Prostate gland (tissue), 2 donors: Measurements from ENCODE around the gene PCDH9. TPM values are rescaled to one million over a fixed set of nuclear protein-coding genes. Genes with fewer than 3 reads are reported as not detected.

Experiments used
- DNase-seq: peaks from one replicate; pipeline ENCODE4 v3.0.0-alpha.2; 2019; ENCODE audit warnings: low spot score
- H3K27ac ChIP-seq, 2 donors: fragments of 200-600 bp; sonication (generic); 2 replicates each; pipeline ENCODE4 v1.5.1; 2017 to 2019
- H3K27me3 ChIP-seq: fragments of 200-600 bp; sonication (generic); replicated peaks from 2 replicates; pipeline ENCODE4 v1.5.1; 2019; ENCODE audit not compliant: insufficient read depth
- H3K36me3 ChIP-seq, 2 donors: fragments of 200-600 bp; sonication (generic); 1 replicate in 1 of 2; 2 replicates in 1 of 2; pipeline versions ENCODE4 v1.5.1 to v1.8.1; 2017 to 2019
- H3K4me1 ChIP-seq: fragments of 200-600 bp; sonication (generic); replicated peaks from 2 replicates; pipeline ENCODE4 v1.5.1; 2019
- H3K4me3 ChIP-seq, 2 donors: fragments of 200-600 bp; sonication (generic); 2 replicates each; pipeline ENCODE4 v1.5.1; 2017 to 2019
- H3K9me3 ChIP-seq: fragments of 200-600 bp; sonication (generic); 2 replicates; pipeline ENCODE4 v1.5.1; 2017
- CTCF ChIP-seq, 4 experiments: fragments of 200-600 bp in 2 of 4; fragments of 450-650 bp in 2 of 4; sonication (generic) in 2 of 4; IDR thresholded peaks; 1 replicate in 3 of 4; 2 replicates in 1 of 4; pipeline ENCODE4 v1.5.1; 2016 to 2019; ENCODE audit warnings: antibody characterized with exemption in 4 of 4, mild to moderate bottlenecking in 2 of 4, moderate library complexity in 2 of 4
- POLR2A ChIP-seq: fragments of 450-650 bp; IDR thresholded peaks from one replicate; pipeline ENCODE4 v1.6.1; 2016; ENCODE audit warnings: antibody characterized with exemption, mild to moderate bottlenecking
- POLR2AphosphoS5 ChIP-seq: sonication (generic); formaldehyde crosslinking; IDR thresholded peaks from one replicate; pipeline ENCODE4 v1.6.1; 2017; ENCODE audit warnings: antibody characterized with exemption
- WGBS: methylation state at CpG from one replicate; pipeline ENCODE4 v1.1.5; 2018; 5-methylcytosine and 5-hydroxymethylcytosine counted together
- intact Hi-C: fragments of 100-400 bp; cut with DNase I; formaldehyde crosslinking; loops from one replicate; pipeline ENCODE4 v1.14.2; 2022
- total RNA-seq, 2 donors: library from RNA; depleted of rRNA; stranded (reverse); fragments of >200 nt; gene quantifications; one replicate each; pipeline ENCODE4 v1.1.0, GENCODE V29; 2016

PCDH9 gene
- total RNA-seq, 2 donors from 2014 or later: 1.8 to 5.5 TPM

GRCh38 chr13:67226696-67227095 is 3.4 kb downstream of the PCDH9 start:
- Histone ChIP-seq H3K9me3 (no peaks in the 10 kb centered on the region), H3K27me3 (no peaks in the 10 kb centered on the region), H3K36me3 (no peaks in the 10 kb centered on the region), H3K27ac (no peak overlapping the region), H3K4me3 (no peak overlapping the region), H3K4me1 (no peaks in the 10 kb centered on the region)
- no peak for DNase-seq
- intact Hi-C loops: loop anchor here (10.0 kb wide), 2 partner anchors 1302 to 1572 kb away; no protein-coding TSS in a partner anchor
- TF ChIP-seq POLR2A (no peak), POLR2AphosphoS5 (no peak), CTCF (IDR thresholded peaks at IDR 0.05) (no peak)
- WGBS: 78% methylated on average over 6 of the region's 6 CpGs

- Histone ChIP-seq H3K4me3 (no peak overlapping the region), H3K27ac (no peak overlapping the region), H3K9me3 (no peaks in the 10 kb centered on the region), H3K27me3 (no peaks in the 10 kb centered on the region), H3K4me1 (no peaks in the 10 kb centered on the region), H3K36me3 (no peaks in the 10 kb centered on the region)
- DNase-seq: no peak
- 72% methylated on average over 20 of the region's 20 CpGs for WGBS
- TF ChIP-seq CTCF (IDR thresholded peaks at IDR 0.05) (no peak), POLR2A (no peak), POLR2AphosphoS5 (no peak)
- intact Hi-C loops: loop anchor here (10.0 kb wide), 2 partner anchors 1301 to 1571 kb away; no protein-coding TSS in a partner anchor
Observed at GRCh38 chr13:67225252-67226159, 4.6 kb downstream of the PCDH9 start.

GRCh38 chr13:67224148-67224846 is 5.8 kb downstream of the PCDH9 start:
- Histone ChIP-seq H3K27me3 (no peaks in the 10 kb centered on the region), H3K4me3 (no peak overlapping the region), H3K9me3 (no peaks in the 10 kb centered on the region), H3K27ac (no peak overlapping the region), H3K4me1 (no peaks in the 10 kb centered on the region), H3K36me3 (no peaks in the 10 kb centered on the region)
- peak; percentile 73 for DNase-seq
- TF ChIP-seq POLR2A (no peak), CTCF (IDR thresholded peaks at IDR 0.05) (peak; percentile 32 to 82 (median 72)), POLR2AphosphoS5 (peak; percentile 80)
- 10% methylated on average over 9 of the region's 9 CpGs for WGBS
- intact Hi-C loops: loop anchor here (10.0 kb wide), 2 partner anchors 1299 to 1569 kb away; no protein-coding TSS in a partner anchor

- no peaks in the 10 kb centered on the region for H3K9me3 ChIP-seq
- no peaks in the 10 kb centered on the region for H3K36me3 ChIP-seq
- TF ChIP-seq POLR2AphosphoS5 (no peak), CTCF (IDR thresholded peaks at IDR 0.05) (no peak), POLR2A (no peak)
- WGBS: 22% methylated on average over 1 of the region's 1 CpG
- intact Hi-C loops: loop anchor here (10.0 kb wide), 2 partner anchors 1299 to 1569 kb away; no protein-coding TSS in a partner anchor
- no peak overlapping the region for H3K4me3 ChIP-seq
- H3K27ac ChIP-seq: no peak overlapping the region
- no peak for DNase-seq
- no peaks in the 10 kb centered on the region for H3K27me3 ChIP-seq
- H3K4me1 ChIP-seq: no peaks in the 10 kb centered on the region
Observed at GRCh38 chr13:67223742-67224141, 6.4 kb downstream of the PCDH9 start.
